A549 (cell line): Measurements from ENCODE around the gene MCTP2. TPM values are rescaled to one million over a fixed set of nuclear protein-coding genes. Genes with fewer than 3 reads are reported as not detected.

Source experiments
- ATAC-seq, 2 experiments: fragments of 200-7000 bp in 1 of 2; fragments of >200 bp in 1 of 2; cut with Nextera tagmentation in 1 of 2; cut with Tn5 transposase in 1 of 2; 3 replicates each; pipeline versions ENCODE4 v1.8.0 to v1.9.1; 2018 to 2020; ENCODE audit warnings: mild to moderate bottlenecking in 1 of 2, moderate library complexity in 1 of 2
- CTCF ChIA-PET: fragments of 300-600 bp; sonication (Branson Sonifier 250); formaldehyde crosslinking; extraction: SDS; loops from one replicate; lab custom pipeline; 2021; ENCODE audit warnings: antibody characterized with exemption, inconsistent platforms; lab: Yijun Ruan, JAX
- POLR2A ChIA-PET: fragments of 350-600 bp; formaldehyde crosslinking; extraction: SDS; loops from one replicate; lab custom pipeline; 2021; ENCODE audit warnings: antibody characterized with exemption, inconsistent platforms; lab: Yijun Ruan, JAX
- DNase-seq, 2 experiments: peaks; one replicate each; pipeline versions ENCODE4 v3.0.0 to v3.0.0-alpha.2; 2011 to 2016; ENCODE audit warnings: low read depth in 1 of 2, low spot score in 1 of 2
- FAIRE-seq: peaks from 2 replicates; lab custom pipeline; 2011; peaks lifted over from hg19 to GRCh38; lab: Jason Lieb, UNC
- H3K27ac ChIP-seq, 2 experiments: fragments of >200 bp; sonication (Bioruptor Twin); formaldehyde crosslinking; 3 replicates each; pipeline ENCODE4 v1.5.1; 2016 to 2017
- H3K4me1 ChIP-seq: fragments of >200 bp; sonication (Bioruptor Twin); formaldehyde crosslinking; 3 replicates; pipeline ENCODE4 v1.6.1; 2016
- H3K4me2 ChIP-seq: fragments of >200 bp; sonication (Bioruptor Twin); formaldehyde crosslinking; 3 replicates; pipeline ENCODE4 v1.6.1; 2016
- H3K4me3 ChIP-seq: fragments of >200 bp; sonication (Bioruptor Twin); formaldehyde crosslinking; 3 replicates; pipeline ENCODE4 v1.5.1; 2016
- H3K9me3 ChIP-seq: fragments of >200 bp; sonication (Bioruptor Twin); formaldehyde crosslinking; 3 replicates; pipeline ENCODE4 v1.6.1; 2016
- CBX8 ChIP-seq: fragments of 200-600 bp; sonication (generic); IDR thresholded peaks from 2 replicates; pipeline ENCODE4 v1.6.1; 2016
- CHD4 ChIP-seq: fragments of 200-600 bp; sonication (generic); IDR thresholded peaks from 2 replicates; pipeline ENCODE4 v1.6.1; 2016; ENCODE audit warnings: antibody characterized with exemption, mild to moderate bottlenecking, borderline replicate concordance
- EP300 ChIP-seq, 2 experiments: fragments of >200 bp; sonication (Bioruptor Twin); formaldehyde crosslinking; IDR thresholded peaks; 2 replicates in 1 of 2; 3 replicates in 1 of 2; pipeline ENCODE4 v1.6.1; 2016 to 2017
- HDAC2 ChIP-seq: fragments of 200-600 bp; sonication (generic); IDR thresholded peaks from 2 replicates; pipeline ENCODE4 v1.6.1; 2016
- JUNB ChIP-seq: fragments of >200 bp; sonication (Bioruptor Twin); formaldehyde crosslinking; IDR thresholded peaks from 2 replicates; pipeline ENCODE4 v1.6.1; 2016
- KDM1A ChIP-seq: fragments of 200-600 bp; sonication (generic); IDR thresholded peaks from 2 replicates; pipeline ENCODE4 v1.6.1; 2016; ENCODE audit warnings: low read depth, mild to moderate bottlenecking
- MAFK ChIP-seq: fragments of 450-650 bp; IDR thresholded peaks from 2 replicates; pipeline ENCODE4 v1.6.1; 2014; ENCODE audit not compliant: partially characterized antibody
- MYC ChIP-seq: IDR thresholded peaks from 2 replicates; pipeline ENCODE4 v1.6.1; 2012; ENCODE audit warnings: mild to moderate bottlenecking, inconsistent platforms, low read length, improper control_type of control experiment, borderline replicate concordance
- NPAS2 ChIP-seq: fragments of 250-450 bp; sonication (Bioruptor Pico); IDR thresholded peaks from 2 replicates; pipeline ENCODE4 v1.8.0; 2022; ENCODE audit warnings: mild to moderate bottlenecking, moderate library complexity, borderline replicate concordance
- NR3C1 ChIP-seq: fragments of >200 bp; sonication (Bioruptor Twin); formaldehyde crosslinking; IDR thresholded peaks from 3 replicates; pipeline ENCODE4 v1.6.1; 2017
- POLR2A ChIP-seq: IDR thresholded peaks from 2 replicates; pipeline ENCODE4 v1.6.1; 2012; ENCODE audit warnings: mild to moderate bottlenecking, low read length
- POLR2AphosphoS2 ChIP-seq: conservative IDR thresholded peaks from 2 replicates; pipeline ENCODE4 v1.6.1; 2012; ENCODE audit warnings: low read length, improper control_type of control experiment, inconsistent platforms
- RARB ChIP-seq: fragments of 250-450 bp; sonication (Bioruptor Pico); IDR thresholded peaks from 2 replicates; pipeline ENCODE4 v1.8.0; 2021; ENCODE audit warnings: mild to moderate bottlenecking, moderate library complexity
- RCOR1 ChIP-seq: fragments of 150-350 bp; IDR thresholded peaks from 2 replicates; pipeline ENCODE4 v1.6.1; 2014; ENCODE audit warnings: antibody characterized with exemption, low read length, low read depth
- RFX5 ChIP-seq: fragments of 450-650 bp; IDR thresholded peaks from 2 replicates; pipeline ENCODE4 v1.7.1; 2014; ENCODE audit warnings: antibody characterized with exemption, mild to moderate bottlenecking, moderate library complexity
- TP53 ChIP-seq: fragments of 250-450 bp; sonication (Bioruptor Pico); IDR thresholded peaks from 2 replicates; pipeline ENCODE4 v1.5.0; 2021; ENCODE audit warnings: mild to moderate bottlenecking, moderate library complexity
- ZNF302 ChIP-seq: fragments of 250-450 bp; sonication (Bioruptor Pico); IDR thresholded peaks from 2 replicates; pipeline ENCODE4 v1.9.0; 2021; ENCODE audit warnings: inconsistent platforms, mild to moderate bottlenecking, moderate library complexity
- WGBS: methylation state at CpG from one replicate; pipeline ENCODE4 v1.1.6; 2017; ENCODE audit errors: missing lambda C conversion rate; 5-methylcytosine and 5-hydroxymethylcytosine counted together
- polyA plus RNA-seq, 4 experiments: library from polyadenylated mRNA; depleted of rRNA in 3 of 4; stranded (reverse); fragments of >200 nt; fragmentation: RNase III in 1 of 4; extraction: RNeasy Plus Mini Kit Qiagen cat#74134 plus additional on column Dnase treatment in 1 of 4; gene quantifications; 2 replicates in 3 of 4; 3 replicates in 1 of 4; pipeline ENCODE4 v1.2.3, GENCODE V29; 2011 to 2017
- TF ChIP-seq, protein P1 (sequence below): fragments of >200 bp; sonication (Bioruptor Twin); formaldehyde crosslinking; IDR thresholded peaks from 3 replicates; pipeline ENCODE4 v1.5.1; 2016
- TF ChIP-seq, protein P2 (sequence below): fragments of 200-600 bp; sonication (generic); IDR thresholded peaks from 2 replicates; pipeline ENCODE4 v1.6.1; 2016; ENCODE audit warnings: antibody characterized with exemption, mild to moderate bottlenecking, moderate library complexity
- TF ChIP-seq, protein P3 (sequence below): fragments of 450-650 bp; IDR thresholded peaks from 2 replicates; pipeline ENCODE4 v1.6.1; 2014; ENCODE audit warnings: antibody characterized with exemption
- TF ChIP-seq, protein P4 (sequence below): fragments of 250-450 bp; sonication (Bioruptor Pico); IDR thresholded peaks from 2 replicates; pipeline ENCODE4 v1.5.0; 2020; ENCODE audit warnings: low read depth, mild to moderate bottlenecking, moderate library complexity

MCTP2 gene
- polyA plus RNA-seq, 2 of the 4 experiments (the other 2 are of a cell fraction) = not detected

DNA sequence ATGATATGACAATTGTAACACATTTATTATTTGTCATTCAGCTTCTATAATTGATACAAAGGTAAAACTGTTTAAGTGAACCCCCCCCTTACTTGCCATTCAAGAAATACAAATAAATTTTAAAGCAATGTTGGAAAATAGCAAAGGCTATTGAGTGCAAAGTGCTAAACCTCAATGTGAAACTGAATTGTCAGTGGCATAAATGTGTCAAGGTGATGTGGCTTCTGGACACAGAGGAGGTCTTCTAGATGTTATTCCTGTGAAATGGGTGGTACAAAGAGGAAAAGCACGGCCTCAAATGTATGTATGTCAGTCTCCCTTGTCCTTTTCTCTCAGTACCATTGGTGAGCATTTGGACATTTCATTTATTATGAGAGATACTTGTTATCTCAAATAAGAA, 149.4 kb downstream of the MCTP2 start:
- DNase-seq (no peak), ATAC-seq (no peak), FAIRE-seq (no peak)
- H3K27ac ChIP-seq = no peak overlapping the region
- H3K4me2 ChIP-seq = no peak overlapping the region
- POLR2A ChIA-PET = no interaction called here
- H3K9me3 ChIP-seq = no peaks in the 10 kb centered on the region; the same call in 2 of the 3 replicates
- no peaks in the 10 kb centered on the region for H3K4me1 ChIP-seq
- CTCF ChIA-PET = no interaction called here
- TF ChIP-seq CBX8 (no peak), MAFK (no peak), ZNF302 (no peak), POLR2AphosphoS2 (no peak), EP300 (IDR thresholded peaks at IDR 0.05) (no peak), NR3C1 (no peak), MYC (no peak), POLR2A (no peak), JUNB (no peak), RARB (no peak), TP53 (CRISPR knock-in tag) (no peak), CHD4 (no peak), RCOR1 (no peak), RFX5 (no peak), NPAS2 (CRISPR knock-in tag) (no peak), HDAC2 (no peak)
- TF ChIP-seq, protein P1, sequence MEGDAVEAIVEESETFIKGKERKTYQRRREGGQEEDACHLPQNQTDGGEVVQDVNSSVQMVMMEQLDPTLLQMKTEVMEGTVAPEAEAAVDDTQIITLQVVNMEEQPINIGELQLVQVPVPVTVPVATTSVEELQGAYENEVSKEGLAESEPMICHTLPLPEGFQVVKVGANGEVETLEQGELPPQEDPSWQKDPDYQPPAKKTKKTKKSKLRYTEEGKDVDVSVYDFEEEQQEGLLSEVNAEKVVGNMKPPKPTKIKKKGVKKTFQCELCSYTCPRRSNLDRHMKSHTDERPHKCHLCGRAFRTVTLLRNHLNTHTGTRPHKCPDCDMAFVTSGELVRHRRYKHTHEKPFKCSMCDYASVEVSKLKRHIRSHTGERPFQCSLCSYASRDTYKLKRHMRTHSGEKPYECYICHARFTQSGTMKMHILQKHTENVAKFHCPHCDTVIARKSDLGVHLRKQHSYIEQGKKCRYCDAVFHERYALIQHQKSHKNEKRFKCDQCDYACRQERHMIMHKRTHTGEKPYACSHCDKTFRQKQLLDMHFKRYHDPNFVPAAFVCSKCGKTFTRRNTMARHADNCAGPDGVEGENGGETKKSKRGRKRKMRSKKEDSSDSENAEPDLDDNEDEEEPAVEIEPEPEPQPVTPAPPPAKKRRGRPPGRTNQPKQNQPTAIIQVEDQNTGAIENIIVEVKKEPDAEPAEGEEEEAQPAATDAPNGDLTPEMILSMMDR = no peak
- TF ChIP-seq, protein P2, sequence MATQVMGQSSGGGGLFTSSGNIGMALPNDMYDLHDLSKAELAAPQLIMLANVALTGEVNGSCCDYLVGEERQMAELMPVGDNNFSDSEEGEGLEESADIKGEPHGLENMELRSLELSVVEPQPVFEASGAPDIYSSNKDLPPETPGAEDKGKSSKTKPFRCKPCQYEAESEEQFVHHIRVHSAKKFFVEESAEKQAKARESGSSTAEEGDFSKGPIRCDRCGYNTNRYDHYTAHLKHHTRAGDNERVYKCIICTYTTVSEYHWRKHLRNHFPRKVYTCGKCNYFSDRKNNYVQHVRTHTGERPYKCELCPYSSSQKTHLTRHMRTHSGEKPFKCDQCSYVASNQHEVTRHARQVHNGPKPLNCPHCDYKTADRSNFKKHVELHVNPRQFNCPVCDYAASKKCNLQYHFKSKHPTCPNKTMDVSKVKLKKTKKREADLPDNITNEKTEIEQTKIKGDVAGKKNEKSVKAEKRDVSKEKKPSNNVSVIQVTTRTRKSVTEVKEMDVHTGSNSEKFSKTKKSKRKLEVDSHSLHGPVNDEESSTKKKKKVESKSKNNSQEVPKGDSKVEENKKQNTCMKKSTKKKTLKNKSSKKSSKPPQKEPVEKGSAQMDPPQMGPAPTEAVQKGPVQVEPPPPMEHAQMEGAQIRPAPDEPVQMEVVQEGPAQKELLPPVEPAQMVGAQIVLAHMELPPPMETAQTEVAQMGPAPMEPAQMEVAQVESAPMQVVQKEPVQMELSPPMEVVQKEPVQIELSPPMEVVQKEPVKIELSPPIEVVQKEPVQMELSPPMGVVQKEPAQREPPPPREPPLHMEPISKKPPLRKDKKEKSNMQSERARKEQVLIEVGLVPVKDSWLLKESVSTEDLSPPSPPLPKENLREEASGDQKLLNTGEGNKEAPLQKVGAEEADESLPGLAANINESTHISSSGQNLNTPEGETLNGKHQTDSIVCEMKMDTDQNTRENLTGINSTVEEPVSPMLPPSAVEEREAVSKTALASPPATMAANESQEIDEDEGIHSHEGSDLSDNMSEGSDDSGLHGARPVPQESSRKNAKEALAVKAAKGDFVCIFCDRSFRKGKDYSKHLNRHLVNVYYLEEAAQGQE = no peak
- TF ChIP-seq, protein P3, sequence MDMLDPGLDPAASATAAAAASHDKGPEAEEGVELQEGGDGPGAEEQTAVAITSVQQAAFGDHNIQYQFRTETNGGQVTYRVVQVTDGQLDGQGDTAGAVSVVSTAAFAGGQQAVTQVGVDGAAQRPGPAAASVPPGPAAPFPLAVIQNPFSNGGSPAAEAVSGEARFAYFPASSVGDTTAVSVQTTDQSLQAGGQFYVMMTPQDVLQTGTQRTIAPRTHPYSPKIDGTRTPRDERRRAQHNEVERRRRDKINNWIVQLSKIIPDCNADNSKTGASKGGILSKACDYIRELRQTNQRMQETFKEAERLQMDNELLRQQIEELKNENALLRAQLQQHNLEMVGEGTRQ = no peak
- TF ChIP-seq, all 56 proteins: peak for 0
- WGBS = 0% methylated on average over 1 of the region's 1 CpG
- no peak overlapping the region for H3K4me3 ChIP-seq

DNA sequence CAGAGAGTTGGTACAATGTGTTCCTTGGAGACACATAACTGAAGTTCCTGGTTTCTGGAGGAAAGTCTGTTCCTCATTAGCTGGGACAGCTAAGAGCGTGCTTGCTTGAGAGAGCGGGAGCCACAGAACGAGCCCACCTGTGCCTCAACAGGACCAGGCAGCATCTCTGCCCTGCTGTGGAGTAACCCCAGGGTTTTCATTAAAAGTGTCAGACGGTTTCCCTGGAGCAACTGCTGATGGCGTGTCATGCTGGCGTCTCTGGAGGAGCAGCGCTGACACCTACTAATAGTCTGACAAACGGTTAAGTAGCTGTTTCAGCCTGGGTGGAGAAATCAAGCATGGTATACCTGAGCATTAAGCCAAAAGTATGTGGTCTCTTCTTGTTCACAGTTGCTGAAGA, 150.0 kb downstream of the MCTP2 start:
- Histone ChIP-seq H3K4me1 (no peaks in the 10 kb centered on the region), H3K4me3 (no peak overlapping the region), H3K4me2 (no peak overlapping the region), H3K27ac (no peak overlapping the region), H3K9me3 (no peaks in the 10 kb centered on the region; the same call in 2 of the 3 replicates)
- FAIRE-seq (no peak), DNase-seq (no peak), ATAC-seq (no peak)
- TF ChIP-seq JUNB (no peak), NR3C1 (no peak), EP300 (IDR thresholded peaks at IDR 0.05) (no peak), KDM1A (no peak)
- TF ChIP-seq, protein P4, sequence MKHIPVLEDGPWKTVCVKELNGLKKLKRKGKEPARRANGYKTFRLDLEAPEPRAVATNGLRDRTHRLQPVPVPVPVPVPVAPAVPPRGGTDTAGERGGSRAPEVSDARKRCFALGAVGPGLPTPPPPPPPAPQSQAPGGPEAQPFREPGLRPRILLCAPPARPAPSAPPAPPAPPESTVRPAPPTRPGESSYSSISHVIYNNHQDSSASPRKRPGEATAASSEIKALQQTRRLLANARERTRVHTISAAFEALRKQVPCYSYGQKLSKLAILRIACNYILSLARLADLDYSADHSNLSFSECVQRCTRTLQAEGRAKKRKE (CRISPR knock-in tag) = no peak
- TF ChIP-seq, protein P2 = no peak
- ChIA-PET CTCF (no interaction called here), POLR2A (no interaction called here)
- WGBS = 26% methylated on average over 8 of the region's 8 CpGs
